ENCODE results near the gene WARS2. TPM values are rescaled to one million over a fixed set of nuclear protein-coding genes. Genes with fewer than 3 reads are reported as not detected.
"Not testable (repeated sequence)": the region's sequence is repeated elsewhere in the genome, so short reads cannot be mapped to it uniquely, and the experiment has no call there.

WARS2 gene
- polyA plus RNA-seq (2013, experiment 1 of 2; ENCODE audit: insufficient read length), result 6.9 TPM
- 8.1 TPM for polyA plus RNA-seq (2013, experiment 2 of 2; ENCODE audit: insufficient read length)

DNA sequence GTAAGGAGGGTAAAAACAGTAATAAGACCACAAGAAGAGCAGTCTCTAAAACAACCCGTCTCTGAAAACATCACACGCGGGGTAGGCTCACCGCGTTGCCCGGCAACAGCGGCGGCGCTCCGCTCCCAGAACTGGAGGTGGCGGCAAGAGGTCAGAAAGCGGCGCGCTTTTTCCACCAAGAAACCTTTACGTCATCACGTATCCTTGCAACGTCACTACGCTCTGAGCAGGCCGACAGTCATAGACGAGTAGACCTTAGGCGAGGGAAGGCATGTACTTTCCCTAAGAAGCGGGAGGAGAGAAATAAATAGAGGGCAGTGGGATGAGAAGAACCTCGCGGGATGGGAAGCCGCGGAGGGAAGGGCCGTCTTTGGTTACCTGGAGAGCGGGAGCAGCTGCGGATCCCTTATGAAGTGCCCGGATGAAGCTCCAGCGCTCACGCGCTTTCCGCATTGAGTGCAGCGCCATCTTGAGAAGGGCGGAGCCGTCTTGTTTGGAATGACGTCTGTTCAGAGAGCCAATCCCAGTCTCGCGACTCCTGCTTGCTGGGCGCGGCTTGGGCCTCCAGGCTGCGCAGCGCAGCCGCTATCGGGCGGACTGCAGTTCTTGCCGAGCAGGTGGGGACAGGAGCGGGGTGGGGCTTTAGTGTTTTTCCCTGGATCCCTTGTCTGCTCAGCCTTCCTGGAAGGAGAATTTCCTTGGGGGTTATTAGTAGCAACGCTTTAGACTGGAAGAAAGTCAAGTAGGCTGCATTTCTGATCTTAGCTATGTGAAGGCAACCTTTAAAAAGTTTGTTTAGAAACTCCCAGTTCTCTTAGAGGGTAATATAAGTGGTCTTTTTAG lies at the start of gene WARS2:
TSS of gene WARS2 (minus strand) at position 477 of the 843 bp plus-strand sequence. CDS start at position 468, 9 bp downstream.
- DNase-seq, result peak; percentile 97

DNA sequence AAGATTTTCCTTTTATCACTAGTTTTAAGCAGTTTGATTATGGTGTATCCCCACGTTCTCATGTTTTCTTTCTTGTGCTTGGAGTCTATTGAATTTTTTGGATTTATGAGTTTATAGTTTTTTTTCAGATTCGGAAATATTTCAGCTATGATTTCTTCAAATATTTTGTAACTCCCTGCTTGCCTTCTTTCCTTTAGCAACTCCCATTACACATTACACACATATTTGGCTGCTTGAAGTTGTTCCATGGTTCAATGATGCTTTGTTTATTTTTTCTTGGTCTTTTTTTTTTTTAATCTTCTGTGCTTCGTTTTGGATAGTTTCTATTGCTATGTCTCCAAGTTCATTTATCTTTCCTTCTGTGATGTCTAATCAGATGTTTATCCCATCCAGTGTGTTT lies 48.5 kb upstream of the WARS2 start:
- peak; percentile 39 for DNase-seq

DNA sequence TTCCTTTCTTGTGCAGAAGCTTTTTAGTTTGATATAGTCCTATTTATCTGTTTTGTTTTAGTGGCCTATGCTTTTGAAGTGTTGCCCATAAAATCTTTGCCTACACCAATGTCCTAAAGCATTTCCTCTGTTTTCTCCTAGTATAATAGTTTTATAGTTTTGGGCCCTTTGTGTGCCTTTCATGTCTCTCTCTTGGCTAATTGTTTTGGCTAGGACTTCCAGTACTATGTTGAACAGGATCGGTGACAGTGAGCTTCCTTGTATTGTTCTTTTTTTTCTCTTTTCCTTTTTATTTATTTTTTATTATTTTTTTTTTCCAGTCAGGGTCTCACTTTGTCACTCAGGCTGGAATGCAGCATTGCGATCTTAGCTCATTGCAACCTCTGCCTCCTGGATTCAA lies 47.0 kb upstream of the WARS2 start:
- DNase-seq, result no peak

DNA sequence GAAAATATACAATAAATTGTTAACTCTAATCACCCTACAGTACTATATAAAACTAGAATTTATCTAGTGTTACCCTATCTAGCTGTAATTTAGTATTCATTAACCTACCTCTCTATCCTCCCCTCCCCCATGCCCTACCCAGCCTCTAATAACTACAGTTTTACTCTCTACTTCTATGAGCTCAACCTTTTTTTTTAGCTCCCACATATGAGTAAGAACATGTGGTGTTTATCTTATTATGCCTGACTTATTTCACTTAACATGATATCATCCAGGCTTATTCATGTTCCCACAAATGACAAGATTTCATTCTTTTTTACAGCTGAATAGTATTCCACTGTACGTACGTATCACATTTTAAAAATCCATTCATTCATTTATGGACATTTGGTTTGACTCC lies 46.0 kb upstream of the WARS2 start:
- peak; percentile 1 for DNase-seq

DNA sequence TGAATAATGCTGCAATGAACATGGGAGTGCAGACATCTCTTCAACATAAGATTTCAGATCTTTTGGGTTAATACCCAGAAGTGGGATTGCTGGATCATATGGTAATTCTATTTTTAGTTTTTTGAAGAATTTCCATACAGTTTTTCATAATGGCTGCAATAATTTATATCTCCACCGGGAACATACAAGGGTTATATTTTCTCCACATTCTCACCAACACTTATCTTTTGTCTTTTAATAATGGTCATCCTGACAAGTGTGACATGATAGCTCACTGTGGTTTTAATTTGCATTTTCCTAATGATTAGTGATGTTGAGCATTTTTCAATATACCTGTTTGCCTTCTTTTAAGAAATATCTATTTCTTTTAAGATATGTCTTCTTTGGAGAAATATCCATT lies 44.5 kb upstream of the WARS2 start:
- no peak for DNase-seq

DNA sequence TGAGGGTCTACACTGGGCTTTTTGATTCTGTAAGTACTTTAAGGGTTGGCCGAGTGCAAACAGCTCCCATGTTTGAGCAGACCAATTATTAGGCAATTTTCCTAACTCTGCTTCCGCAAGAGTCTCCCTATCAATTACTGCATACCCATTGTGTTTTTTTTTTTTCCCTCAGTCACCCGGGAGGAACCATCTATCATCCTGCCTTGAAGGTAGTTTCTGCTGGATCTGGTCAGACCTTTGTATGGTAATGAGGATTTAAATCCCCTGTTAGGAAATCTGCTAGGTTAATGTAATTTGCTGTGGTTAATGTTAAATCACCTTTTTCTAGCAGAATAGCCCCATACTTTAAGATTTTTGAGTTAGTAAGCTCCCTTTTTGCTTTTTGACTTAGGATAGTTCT lies 40.8 kb upstream of the WARS2 start:
- no peak for DNase-seq

DNA sequence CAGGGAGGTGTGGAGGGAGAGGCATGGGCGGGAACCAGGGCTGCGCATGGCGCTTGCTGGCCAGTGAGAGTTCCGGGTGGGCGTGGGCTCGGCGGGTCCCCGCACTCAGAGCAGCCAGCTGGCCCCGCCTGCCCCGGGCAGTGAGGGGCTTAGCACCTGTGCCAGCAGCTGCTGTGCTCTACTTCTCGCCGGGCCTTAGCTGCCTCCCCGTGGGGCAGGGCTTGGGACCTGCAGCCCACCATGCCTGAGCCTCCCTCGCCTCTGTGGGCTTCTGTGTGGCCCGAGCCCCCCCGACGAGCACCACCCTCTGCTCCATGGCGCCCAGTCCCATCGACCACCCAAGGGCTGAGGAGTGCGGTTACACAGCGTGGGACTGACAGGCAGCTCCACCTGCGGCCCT lies 38.6 kb upstream of the WARS2 start:
- DNase-seq, result no peak

DNA sequence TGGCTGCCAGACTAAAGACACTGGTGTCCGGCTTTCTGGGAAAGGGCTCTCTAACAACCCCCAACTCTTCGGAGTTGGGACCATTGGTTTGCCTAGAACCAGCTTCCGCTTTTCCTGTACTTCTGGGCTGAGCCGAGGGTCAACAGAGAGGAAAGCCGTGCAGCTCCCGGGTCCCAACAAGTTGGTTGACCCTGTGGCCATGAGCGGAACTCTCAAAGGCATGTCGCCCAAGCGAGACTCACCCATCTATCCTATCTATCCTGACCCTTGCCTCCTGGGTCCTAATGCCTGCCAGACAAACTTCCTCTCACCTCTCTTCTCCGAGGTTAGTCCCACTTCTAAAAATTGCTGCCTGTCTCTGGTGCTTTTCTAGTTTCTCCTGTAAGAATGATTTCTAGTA lies 32.5 kb upstream of the WARS2 start:
- not testable (repeated sequence) for DNase-seq

DNA sequence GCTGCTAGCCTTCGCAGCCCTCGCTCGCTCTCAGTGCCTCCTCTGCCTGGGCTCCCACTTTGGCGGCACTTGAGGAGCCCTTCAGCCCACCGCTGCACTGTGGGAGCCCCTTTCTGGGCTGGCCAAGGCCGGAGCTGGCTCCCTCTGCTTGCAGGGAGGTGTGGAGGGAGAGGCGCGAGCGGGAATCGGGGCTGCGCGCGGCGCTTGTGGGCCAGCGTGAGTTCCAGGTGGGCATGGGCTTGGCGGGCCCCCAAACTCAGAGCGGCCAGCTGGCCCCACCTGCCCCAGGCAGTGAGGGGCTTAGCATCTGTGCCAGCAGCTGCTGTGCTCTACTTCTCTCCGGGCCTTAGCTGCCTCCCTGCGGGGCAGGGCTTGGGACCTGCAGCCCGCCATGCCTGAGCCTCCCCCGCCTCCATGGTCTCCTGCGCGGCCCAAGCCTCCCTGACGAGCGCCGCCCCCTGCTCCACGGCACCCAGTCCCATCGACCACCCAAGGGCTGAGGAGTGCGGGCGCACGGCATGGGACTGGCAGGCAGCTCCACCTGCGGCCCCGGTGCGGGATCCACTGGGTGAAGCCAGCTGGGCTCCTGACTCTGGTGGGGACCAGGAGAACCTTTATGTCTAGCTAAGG lies 31.0 kb upstream of the WARS2 start:
- DNase-seq, result not testable (repeated sequence)

DNA sequence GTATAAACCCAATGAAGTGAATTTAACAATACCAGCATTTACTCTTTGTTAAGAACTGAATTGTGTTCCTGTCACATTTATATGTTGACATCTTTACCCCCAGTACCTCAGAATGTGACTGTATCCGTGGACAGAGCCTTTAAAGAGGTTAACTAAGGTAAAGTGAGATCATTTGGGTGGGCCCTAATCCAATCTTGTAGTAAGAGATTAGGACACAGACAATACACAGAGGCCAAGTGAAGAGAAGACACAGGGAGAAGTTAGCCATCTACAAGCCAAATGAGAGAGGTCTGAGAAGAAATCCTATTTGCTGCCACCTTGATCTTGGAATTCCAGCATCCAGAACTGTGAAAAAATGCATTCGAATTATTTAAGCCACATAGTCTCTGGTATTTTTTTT lies 22.9 kb upstream of the WARS2 start:
- no peak for DNase-seq

DNA sequence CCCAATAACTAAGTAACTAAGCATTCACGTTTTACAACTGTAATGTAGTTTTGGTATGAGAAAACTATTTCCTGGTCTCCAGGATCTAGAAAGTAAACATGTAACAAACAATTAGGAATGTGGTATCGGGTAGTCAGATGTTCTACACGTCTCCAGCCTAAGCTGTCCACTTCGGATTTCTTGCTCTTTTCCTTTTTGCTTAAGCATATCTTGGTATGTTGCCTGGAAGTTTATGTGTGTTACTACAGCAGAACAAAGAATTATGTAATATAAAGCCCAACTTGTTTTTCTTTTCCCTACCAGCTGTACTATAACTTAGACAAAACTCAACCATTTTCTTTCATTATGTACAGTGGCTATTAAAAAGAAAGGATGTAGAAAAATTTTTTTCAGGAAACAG lies 20.4 kb upstream of the WARS2 start:
- peak; percentile 49 for DNase-seq

DNA sequence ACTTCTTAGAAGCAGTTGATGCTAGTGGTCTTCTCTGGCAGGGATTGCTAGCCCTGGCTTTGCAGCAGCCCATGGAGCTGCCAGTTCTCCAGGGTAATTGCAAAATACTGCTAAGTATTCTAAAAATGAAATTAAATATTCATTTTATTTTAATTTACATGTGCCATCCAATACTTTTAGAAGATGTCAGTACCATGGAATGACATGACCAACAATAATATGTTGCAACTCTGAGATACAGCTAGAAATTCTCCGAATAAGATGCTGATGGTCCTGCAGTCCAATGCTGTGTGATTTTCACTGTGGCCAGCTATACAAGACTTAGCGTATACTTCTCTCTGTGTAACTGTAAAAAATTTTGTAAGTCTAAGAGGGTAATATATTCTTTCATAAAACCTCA lies 20.0 kb upstream of the WARS2 start:
- no peak for DNase-seq

DNA sequence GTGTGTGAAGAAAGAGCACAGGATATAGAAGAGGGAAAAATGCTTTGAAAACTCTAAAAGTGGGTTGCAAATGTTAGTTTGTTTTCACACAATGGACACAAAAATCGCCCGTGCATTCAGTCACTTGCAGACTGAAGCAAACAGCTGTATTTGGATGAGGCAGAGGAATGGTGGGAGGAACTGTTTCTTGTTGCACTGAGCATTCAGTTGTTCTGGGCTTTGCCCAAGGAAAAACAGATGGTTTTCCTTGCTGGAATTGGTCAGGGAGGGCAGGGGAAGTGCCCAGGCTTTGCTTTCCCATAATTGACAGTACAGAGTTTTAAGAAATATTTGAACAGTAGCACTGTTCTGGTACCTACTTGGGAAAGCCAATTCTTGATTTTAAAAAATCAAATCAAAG lies 19.5 kb upstream of the WARS2 start:
- DNase-seq, result no peak

DNA sequence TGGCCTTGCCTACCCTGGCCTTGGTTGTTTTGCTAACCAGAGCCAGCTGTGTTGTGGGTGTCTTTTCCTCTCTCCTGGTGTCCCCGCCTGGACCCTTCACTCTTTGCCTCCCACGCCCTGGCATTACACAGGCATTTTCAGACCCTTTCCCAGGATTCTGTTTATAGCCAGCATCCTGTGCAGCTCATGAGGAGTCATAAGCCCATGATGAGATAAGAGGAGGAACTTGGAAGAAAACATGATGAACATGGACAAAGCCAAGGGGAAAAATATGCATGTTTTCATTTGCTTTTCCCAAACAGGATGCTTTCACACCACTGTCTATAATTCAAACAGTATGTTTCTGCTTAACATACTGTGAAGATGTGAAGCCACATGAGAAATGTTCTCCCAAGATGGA lies 18.7 kb upstream of the WARS2 start:
- peak; percentile 51 for DNase-seq

DNA sequence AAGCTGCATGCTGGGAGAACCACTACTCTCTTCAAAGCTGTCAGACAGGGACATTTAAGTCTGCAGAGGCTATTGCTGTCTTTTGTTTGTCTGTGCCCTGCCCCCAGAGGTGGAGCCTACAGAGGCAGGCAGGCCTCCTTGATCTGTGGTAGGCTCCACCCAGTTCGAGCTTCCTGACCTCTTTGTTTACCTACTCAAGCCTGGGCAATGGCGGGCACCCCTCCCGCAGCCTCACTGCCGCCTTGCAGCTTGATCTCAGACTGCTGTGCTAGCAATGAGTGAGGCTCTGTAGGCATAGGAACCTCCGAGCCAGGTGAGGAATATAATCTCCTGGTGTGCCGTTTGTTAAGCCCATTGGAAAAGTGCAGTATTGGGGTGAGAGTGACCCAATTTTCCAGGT lies 16.3 kb upstream of the WARS2 start:
- not testable (repeated sequence) for DNase-seq

DNA sequence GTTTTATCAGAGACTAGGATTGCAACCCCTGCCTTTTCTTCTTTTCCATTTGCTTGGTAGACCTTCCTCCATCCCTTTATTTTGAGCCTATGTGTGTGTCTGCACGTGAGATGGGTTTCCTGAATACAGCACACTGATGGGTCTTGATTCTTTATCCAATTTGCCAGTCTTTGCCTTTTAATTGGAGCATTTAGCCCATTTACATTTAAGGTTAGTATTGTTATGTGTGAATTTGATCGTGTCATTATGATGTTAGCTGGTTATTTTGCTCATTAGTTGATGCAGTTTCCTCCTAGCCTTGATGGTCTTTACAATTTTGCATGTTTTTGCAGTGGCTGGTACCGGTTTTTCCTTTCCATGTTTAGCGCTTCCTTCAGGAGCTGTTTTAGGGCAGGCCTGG lies 14.6 kb upstream of the WARS2 start:
- not testable (repeated sequence) for DNase-seq

DNA sequence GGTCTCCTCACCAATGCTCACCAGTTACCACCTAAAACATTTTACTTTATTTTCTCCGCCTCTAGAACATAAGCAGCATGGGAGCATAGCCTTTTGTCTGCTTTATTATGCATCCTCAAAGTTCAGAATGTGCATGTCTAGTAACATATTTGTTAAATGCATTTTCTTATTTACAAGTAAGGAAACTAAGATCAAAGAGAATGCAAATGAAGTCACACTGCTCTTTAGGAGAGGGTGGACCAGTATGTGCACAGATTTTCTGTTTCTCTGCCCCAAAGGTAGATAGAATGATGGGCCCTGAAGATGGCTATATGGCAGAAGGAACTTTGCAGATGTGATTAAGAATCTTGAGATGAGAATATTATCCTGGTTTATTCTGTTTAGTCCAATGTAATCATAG lies 9.7 kb upstream of the WARS2 start:
- no peak for DNase-seq

DNA sequence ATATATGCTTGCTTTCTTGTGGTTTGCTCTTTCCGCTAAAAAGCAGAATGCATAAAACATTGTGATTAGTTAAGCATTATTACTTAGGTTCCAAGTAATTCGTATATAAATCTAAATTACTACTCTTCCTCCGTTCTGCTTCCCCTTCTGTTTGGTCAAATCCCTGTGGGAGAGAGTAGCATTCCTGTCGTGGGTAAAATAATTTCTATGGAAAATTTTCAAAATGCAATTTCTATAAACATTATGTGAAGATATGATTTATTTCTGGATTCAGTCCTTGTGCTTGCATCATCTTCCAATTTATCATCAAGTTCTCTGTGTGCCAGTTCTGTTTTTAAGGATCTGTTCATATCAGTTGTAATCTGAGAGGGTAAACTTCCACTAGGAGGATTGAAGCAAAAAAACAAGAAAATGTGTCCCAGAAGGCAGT lies 7.2 kb upstream of the WARS2 start:
- DNase-seq, result peak; percentile 15

DNA sequence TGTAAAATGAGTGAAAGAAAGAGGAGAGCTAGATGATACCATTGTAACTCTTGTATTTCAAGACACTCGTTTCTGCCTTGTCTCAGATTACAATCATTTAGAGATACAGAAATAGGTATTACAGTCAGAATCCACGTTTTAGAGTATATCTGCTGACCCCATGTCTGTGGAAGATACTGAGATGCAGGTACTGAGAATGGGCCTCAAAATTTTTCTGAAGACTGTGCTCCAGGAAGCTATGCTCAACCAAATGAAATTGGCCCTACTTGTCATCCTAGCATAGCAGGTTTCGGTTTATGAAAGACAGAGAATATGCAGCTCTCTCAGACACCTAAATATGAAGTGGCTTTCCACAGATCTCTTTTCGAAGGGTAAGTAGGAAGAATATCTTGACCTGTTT lies 6.0 kb upstream of the WARS2 start:
- DNase-seq, result no peak

DNA sequence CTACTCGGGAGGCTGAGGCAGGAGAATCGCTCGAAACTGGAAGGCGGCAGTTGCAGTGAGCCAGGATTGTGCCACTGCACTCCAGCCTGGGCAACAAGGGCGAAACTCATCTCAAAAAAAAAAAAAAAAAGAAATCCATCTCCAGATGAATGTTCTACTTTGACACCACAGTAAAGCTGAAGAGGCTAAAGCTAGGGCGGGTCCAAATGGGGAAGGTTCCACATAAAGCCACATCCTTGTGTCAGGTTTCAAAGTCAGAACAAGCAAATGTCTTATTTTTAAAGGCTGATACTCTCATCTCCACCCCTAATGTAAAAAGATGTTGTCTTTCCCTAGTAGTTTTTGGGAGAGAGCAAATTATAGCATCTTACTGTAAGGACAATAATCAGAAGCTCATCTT lies 4.4 kb upstream of the WARS2 start:
- DNase-seq, result no peak

DNA sequence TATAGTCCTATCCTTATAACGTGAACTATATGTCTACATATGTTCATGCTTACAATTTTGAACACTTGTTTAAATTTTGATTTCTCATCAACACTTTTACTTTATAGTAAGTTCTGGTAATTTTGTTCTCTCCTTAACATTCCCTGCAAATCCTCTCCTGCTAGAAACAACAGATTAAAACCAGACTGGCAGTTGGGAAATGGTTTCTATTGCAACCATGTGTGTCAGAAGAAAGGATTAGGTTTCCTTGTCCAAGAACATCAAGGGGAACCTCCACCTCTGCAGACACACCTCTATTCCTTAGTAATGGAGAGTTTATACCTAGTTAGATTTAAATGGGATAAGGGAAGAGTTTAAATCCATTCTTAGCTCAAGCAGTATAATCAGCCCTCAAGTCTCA lies 3.3 kb upstream of the WARS2 start:
- no peak for DNase-seq

DNA sequence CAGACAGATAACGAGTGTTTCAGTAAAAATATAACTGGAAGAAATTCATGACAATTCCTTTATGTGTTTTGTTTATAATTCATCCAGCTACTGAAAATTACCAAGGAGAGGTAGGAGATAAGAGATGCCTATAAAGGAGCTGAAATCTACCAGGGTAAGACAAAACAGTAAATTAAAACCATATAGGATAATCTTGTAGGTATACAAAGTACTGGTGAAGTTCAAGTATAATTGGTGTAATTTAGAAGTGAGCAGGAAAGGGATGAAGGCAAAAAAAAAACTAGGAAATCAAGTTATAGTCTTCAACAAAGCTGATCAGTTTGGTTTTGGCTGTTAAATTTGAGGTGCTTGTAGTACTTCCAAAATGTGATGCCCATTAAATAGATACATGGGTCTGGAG lies 1.2 kb upstream of the WARS2 start:
- no peak for DNase-seq

DNA sequence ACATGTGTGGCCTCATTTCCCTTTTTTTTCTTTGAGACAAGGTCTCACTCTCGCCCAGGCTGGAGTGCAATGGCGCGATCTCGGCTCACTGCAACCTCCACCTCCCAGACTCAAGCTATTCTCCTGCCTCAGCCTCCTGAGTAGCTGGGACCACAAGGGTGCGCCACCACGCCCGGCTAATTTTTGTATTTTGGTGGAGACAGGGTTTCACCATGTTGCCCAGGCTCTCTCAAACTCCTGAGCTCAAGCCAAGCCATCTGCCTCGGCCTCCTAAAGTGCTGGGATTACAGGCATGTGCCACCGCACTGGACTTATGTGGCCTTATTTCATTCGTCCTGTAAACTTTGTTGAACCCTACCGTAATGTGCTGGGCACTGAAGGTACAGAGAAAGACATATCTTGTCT lies 569 bp upstream of the WARS2 start:
- peak; percentile 16 for DNase-seq

DNA sequence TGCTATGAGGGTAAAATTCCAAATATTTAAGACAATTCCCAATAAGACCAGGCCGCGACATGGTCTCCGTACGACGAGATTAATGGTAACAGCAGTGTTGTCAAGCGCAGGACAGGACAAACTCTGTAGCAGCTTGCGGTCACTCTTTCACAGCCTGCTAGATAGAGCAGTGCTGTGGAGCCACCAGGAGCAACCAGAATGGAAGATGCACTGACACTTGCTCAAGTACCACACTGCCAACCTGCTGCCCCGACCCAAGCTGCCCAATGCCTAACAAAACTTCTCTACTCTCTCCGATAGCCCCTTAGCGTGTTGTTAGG lies 636 bp downstream of the WARS2 start:
- DNase-seq, result no peak

All from fibroblast of skin of back (primary cell).